ENCODE measurements around the gene MAD2L1BP. TPM values are rescaled to one million over a fixed set of nuclear protein-coding genes. Genes with fewer than 3 reads are reported as not detected.

MAD2L1BP gene
- total and polyA plus RNA-seq, 2 of the 4 experiments (the other 2 are of a cell fraction), result 28.1 to 50.2 TPM

DNA sequence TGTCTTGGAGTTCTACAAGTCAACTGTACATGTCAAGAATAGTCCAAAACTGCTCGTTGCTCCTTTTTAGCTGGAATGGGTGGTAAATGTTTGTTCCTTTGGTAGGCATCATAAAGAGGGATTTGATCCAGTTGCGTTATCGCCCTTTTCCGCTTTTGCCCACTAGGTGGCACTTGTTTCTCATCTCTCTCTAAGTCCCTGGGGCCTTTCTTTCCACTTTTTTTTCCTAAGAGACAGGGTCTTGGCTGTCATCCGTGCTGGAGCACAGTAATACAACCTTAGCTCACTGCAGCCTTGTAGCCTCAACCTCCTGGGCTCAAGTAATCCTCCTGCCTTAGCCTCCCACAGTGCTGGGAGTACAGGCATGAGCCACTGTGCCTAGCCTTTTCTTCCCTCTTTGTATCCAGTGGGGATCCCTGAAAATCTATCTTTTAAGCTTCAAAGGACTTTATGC lies 27.3 kb upstream of the MAD2L1BP start:
- ATAC-seq (ENCODE audit: low read depth) (peak; percentile 81), DNase-seq (peak; percentile 86)
- Histone ChIP-seq H3K4ac (ENCODE audit: low read depth, low read length) (no peak overlapping the region), H2BK15ac (ENCODE audit: low read depth, low read length) (no peak overlapping the region), H3K18ac (ENCODE audit: low read depth, low read length) (no peak overlapping the region), H2BK5ac (ENCODE audit: low read depth, low read length, poor library complexity, severe bottlenecking) (no peak overlapping the region), H2BK20ac (ENCODE audit: low read depth, low read length) (no peak overlapping the region), H3K14ac (replicated peaks; ENCODE audit: low read depth, low read length) (no peak overlapping the region), H4K91ac (ENCODE audit: insufficient read depth, low read depth, low read length) (no peak overlapping the region), H3K4me1 (ENCODE audit: control insufficient read depth, insufficient read depth, low read length) (no peaks in the 10 kb centered on the region), H4K5ac (ENCODE audit: low read depth, low read length) (no peak overlapping the region), H3K56ac (ENCODE audit: extremely low read depth, insufficient read depth, low read length) (0 out of 2 replicates have a peak overlapping the region, but pooled peaks have one; percentile 6), H4K8ac (ENCODE audit: low read depth in 2 of 2, low read length in 2 of 2) (peak overlapping the region in 1 of 2 experiments; percentile 22; a peak in 1 of 4 replicates), H4K20me1 (ENCODE audit: insufficient read depth, low read length) (peaks cover 4% of the 10 kb centered on the region; the same call in 1 of the 2 replicates), H3K4me2 (ENCODE audit: low read depth, low read length) (no peak overlapping the region), H3K79me1 (ENCODE audit: low read depth in 1 of 2, low read length in 2 of 2) (peaks cover 3 to 11% of the 10 kb centered on the region in 2 experiments), H3K36me3 (ENCODE audit: control insufficient read depth, insufficient read depth, low read length) (peaks cover 13% of the 10 kb centered on the region), H3K9me1 (ENCODE audit: insufficient read depth, low read length) (no peaks in the 10 kb centered on the region), H3K9me3 (ENCODE audit: control insufficient read depth, insufficient read depth, low read length) (no peaks in the 10 kb centered on the region), H2BK120ac (ENCODE audit: low read depth, low read length) (no peak overlapping the region), H2AK9ac (replicated peaks; ENCODE audit: low read depth, low read length, poor library complexity) (peak overlapping the region; percentile 8), H2AFZ (replicated peaks; ENCODE audit: low read length, poor library complexity) (no peak overlapping the region), H2AK5ac (ENCODE audit: low read depth, low read length) (no peak overlapping the region), H3K4me3 (ENCODE audit: insufficient read depth, low read depth, low read length) (no peak overlapping the region), H3K27me3 (ENCODE audit: control insufficient read depth, insufficient read depth, low read length) (no peaks in the 10 kb centered on the region), H3K27ac (ENCODE audit: insufficient read depth, low read length) (no peak overlapping the region), H3K9ac (ENCODE audit: low read depth, low read length) (no peak overlapping the region), H3K23ac (ENCODE audit: low read depth, low read length) (no peak overlapping the region)
- BruUV-seq (replicated peaks), result no TSS peak
- peak; percentile 55; the same call in 1 of the 2 replicates for TF ChIP-seq SMC3 (IDR thresholded peaks at IDR 0.05; ENCODE audit: low read depth, low read length)
- TF ChIP-seq BHLHE40 (IDR thresholded peaks at IDR 0.05; ENCODE audit: low read depth, low read length), result no peak
- TF ChIP-seq RAD21 (IDR thresholded peaks at IDR 0.05; ENCODE audit: low read length), result peak; percentile 68
- TF ChIP-seq, protein P1, sequence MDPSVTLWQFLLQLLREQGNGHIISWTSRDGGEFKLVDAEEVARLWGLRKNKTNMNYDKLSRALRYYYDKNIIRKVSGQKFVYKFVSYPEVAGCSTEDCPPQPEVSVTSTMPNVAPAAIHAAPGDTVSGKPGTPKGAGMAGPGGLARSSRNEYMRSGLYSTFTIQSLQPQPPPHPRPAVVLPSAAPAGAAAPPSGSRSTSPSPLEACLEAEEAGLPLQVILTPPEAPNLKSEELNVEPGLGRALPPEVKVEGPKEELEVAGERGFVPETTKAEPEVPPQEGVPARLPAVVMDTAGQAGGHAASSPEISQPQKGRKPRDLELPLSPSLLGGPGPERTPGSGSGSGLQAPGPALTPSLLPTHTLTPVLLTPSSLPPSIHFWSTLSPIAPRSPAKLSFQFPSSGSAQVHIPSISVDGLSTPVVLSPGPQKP (IDR thresholded peaks at IDR 0.05; ENCODE audit: borderline replicate concordance, low read depth, low read length), result no peak
- TF ChIP-seq CHD1 (IDR thresholded peaks at IDR 0.05; ENCODE audit: low read depth, low read length), result no peak
- 0 out of 2 replicates have a peak, but pooled peaks have one; percentile 6 for TF ChIP-seq CEBPB (IDR thresholded peaks at IDR 0.05; ENCODE audit: low read depth, low read length)
- TF ChIP-seq, protein P2, sequence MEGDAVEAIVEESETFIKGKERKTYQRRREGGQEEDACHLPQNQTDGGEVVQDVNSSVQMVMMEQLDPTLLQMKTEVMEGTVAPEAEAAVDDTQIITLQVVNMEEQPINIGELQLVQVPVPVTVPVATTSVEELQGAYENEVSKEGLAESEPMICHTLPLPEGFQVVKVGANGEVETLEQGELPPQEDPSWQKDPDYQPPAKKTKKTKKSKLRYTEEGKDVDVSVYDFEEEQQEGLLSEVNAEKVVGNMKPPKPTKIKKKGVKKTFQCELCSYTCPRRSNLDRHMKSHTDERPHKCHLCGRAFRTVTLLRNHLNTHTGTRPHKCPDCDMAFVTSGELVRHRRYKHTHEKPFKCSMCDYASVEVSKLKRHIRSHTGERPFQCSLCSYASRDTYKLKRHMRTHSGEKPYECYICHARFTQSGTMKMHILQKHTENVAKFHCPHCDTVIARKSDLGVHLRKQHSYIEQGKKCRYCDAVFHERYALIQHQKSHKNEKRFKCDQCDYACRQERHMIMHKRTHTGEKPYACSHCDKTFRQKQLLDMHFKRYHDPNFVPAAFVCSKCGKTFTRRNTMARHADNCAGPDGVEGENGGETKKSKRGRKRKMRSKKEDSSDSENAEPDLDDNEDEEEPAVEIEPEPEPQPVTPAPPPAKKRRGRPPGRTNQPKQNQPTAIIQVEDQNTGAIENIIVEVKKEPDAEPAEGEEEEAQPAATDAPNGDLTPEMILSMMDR (conservative IDR thresholded peaks at IDR 0.05; ENCODE audit: low read depth, low read length), result peak; percentile 72
- TF ChIP-seq FOS (IDR thresholded peaks at IDR 0.05; ENCODE audit: low read depth, low read length), result no peak
- WGBS, 2 experiments (ENCODE audit: extremely low coverage in 2 of 2, insufficient read length in 1 of 2), result 10% methylated on average over 2 of the region's 5 CpGs; no CpG with 5 or more reads in 1 of the 2 experiments
- intact Hi-C loops (cut with micrococcal nuclease) (loop anchor here (1.0 kb wide), 1 partner anchor 471 kb away; no protein-coding TSS in a partner anchor), in situ Hi-C loops (cut with MboI; ENCODE audit: low sequenced_read_pairs) (loop anchor here (10.0 kb wide), 1 partner anchor 466 kb away; no protein-coding TSS in a partner anchor), dilution Hi-C loops (cut with HindIII; ENCODE audit: low sequenced_read_pairs, unreplicated experiment) (no loop called here)
- POLR2A ChIA-PET (ENCODE audit: unreplicated experiment), result no interaction called here
- CTCF ChIA-PET, result interaction anchor here (0.6 to 1.6 kb wide), 3 partner anchors 11 to 471 kb away, joined by 3 to 8 read pairs (median 6); no protein-coding TSS in a partner anchor

Data from IMR-90 (cell line).